ENCODE measurements around the gene SLC12A6.
A peak's percentile ranks its signal among the peaks of the same experiment; 100 is the strongest.
"Not testable (repeated sequence)": the region's sequence is repeated elsewhere in the genome, so short reads cannot be mapped to it uniquely, and the experiment has no call there.

Gene SLC12A6

DNA sequence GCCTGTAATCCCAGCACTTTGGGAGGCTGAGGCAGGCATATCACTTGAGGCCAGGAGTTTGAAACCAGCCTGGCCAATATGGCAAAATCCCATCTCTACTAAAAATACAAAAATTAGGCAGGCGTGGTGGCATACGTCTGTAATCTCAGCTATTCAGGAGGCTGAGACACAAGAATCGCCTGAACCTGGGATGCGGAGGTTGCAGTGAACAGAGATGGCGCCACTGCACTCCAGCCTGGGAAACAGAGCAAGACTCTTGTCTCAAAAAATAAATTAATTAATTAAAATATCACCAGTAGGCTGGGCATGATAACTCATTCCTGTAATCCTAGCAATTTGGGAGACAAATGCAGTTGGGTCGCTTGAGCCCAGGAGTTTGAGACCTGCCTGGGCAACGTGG lies 144.3 kb downstream of the SLC12A6 start:
- not testable (repeated sequence) for DNase-seq (ENCODE audit: low read depth, low spot score)

DNA sequence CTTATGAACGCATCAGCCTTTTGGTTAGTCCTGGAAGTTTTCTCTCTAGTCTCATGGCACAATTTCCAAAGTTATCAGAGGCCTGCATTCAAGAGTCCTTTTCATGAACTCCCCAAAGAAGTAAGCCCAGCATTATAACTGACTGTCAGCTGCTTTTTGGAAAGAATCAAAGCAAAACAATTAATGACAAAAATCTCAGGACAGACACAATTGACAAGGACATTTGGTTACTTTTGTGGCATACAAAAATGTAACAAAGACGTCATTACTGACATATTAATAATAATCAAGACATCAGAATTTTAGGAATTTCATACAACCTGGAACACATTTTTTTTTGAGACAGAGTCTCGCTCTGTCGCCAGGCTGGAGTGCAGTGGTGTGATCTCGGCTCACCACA lies 148.9 kb downstream of the SLC12A6 start:
- DNase-seq (ENCODE audit: low read depth, low spot score) = peak; percentile 14

DNA sequence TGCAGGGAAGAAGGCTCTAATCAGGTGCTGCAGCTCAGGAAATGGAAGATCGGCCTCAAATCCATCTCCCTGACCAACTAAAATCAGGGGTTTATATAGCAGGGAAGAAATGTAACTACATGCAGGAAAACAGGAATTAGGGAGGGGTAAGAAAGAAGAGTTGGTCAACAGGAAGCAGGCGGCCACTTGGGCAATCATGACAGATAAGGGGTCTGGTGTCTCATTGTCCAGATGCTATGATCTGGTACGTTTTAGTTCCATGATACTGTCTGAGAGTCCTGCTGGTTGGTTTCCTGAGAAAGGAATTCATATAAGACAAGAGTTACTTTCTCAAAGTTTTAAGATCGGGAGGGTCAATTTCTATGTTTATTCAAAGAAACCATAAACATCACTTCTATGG lies 151.9 kb downstream of the SLC12A6 start:
- DNase-seq (ENCODE audit: low read depth, low spot score) = no peak

GRCh38 chr15:34182942-34183341 lies 154.6 kb downstream of the SLC12A6 start:
- DNase-seq (ENCODE audit: low read depth, low spot score) = peak; percentile 6
